Stimulated activated naive B cell treated with anti-CD40 and anti-IgM and Interleukin-4, amounts not matched to agents 10 μg/mL and 1 μg/mL and 100 μg/mL, for 72 hours (primary cell): ENCODE measurements around the gene RALGAPA2.
"Not testable (repeated sequence)": the region's sequence is repeated elsewhere in the genome, so short reads cannot be mapped to it uniquely, and the experiment has no call there.

Experiments used
- ATAC-seq, 2 donors: fragments of 150-1000 bp; cut with Tn5 transposase; replicated peaks; 2 replicates each; pipeline ENCODE4 v1.10.0; 2021; ENCODE audit warnings: moderate library complexity in 1 of 2
- DNase-seq: peaks from one replicate; pipeline ENCODE4 v3.0.0; 2021
- H3K27ac Mint-ChIP-seq: one replicate; pipeline ENCODE4 v1.8.0; 2022; ENCODE audit warnings: mild to moderate bottlenecking, mixed read lengths
- H3K27me3 Mint-ChIP-seq, 2 donors: one replicate each; pipeline ENCODE4 v1.8.0; 2022; ENCODE audit warnings: mixed read lengths in 2 of 2
- H3K36me3 Mint-ChIP-seq, 2 donors: one replicate each; pipeline ENCODE4 v1.8.0; 2022; ENCODE audit warnings: mixed read lengths in 2 of 2, mild to moderate bottlenecking in 1 of 2
- H3K4me1 Mint-ChIP-seq, 2 donors: one replicate each; pipeline ENCODE4 v1.8.0; 2022; ENCODE audit warnings: mixed read lengths in 2 of 2, mild to moderate bottlenecking in 1 of 2
- H3K4me3 Mint-ChIP-seq, 2 donors: one replicate each; pipeline ENCODE4 v1.8.0; 2022; ENCODE audit warnings: mild to moderate bottlenecking in 2 of 2, mixed read lengths in 2 of 2, moderate library complexity in 1 of 2
- H3K9me3 Mint-ChIP-seq, 2 donors: one replicate each; pipeline ENCODE4 v1.8.0; 2022; ENCODE audit warnings: mixed read lengths in 2 of 2, mild to moderate bottlenecking in 1 of 2

Gene RALGAPA2

GRCh38 chr20:20359628-20360027 is 352.8 kb downstream of the RALGAPA2 start:
- Mint-ChIP-seq H3K27me3 (peaks cover 43 to 53% of the 10 kb centered on the region in 2 donors), H3K4me1 (peaks cover 24 to 30% of the 10 kb centered on the region in 2 donors), H3K9me3 (peaks cover 1 to 3% of the 10 kb centered on the region in 2 donors), H3K36me3 (no peaks in the 10 kb centered on the region), H3K27ac (peak overlapping the region; percentile 47), H3K4me3 (no peak overlapping the region)
- ATAC-seq, result no peak
- DNase-seq, result no peak

- Mint-ChIP-seq H3K27me3 (peaks cover 43 to 56% of the 10 kb centered on the region in 2 donors), H3K36me3 (no peaks in the 10 kb centered on the region), H3K4me1 (peaks cover 20 to 25% of the 10 kb centered on the region in 2 donors), H3K27ac (no peak overlapping the region), H3K4me3 (no peak overlapping the region), H3K9me3 (peaks cover 6% of the 10 kb centered on the region in 2 donors)
- no peak for ATAC-seq
- DNase-seq, result no peak
Observed at GRCh38 chr20:20358801-20359200, 353.6 kb downstream of the RALGAPA2 start.

DNA sequence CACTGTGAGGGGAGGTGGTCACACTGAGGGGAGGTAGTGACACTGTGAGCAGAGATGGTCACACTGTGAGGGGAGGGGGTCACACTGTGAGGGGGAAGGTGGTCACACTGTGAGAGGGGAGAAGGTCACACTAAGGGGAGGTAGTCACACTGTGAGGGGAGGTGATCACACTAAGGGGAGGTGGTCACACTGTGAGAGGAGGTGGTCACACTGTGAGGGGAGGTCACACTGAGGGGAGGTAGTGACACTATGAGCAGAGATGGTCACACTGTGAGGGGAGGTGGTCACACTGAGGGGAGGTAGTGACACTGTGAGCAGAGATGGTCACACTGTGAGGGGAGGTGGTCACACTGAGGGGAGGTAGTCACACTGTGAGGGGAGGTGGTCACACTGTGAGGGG is 356.9 kb downstream of the RALGAPA2 start:
- H3K27me3 Mint-ChIP-seq, result peaks cover 38 to 40% of the 10 kb centered on the region in 2 donors
- H3K9me3 Mint-ChIP-seq, ATAC-seq, H3K36me3 Mint-ChIP-seq, H3K27ac Mint-ChIP-seq, DNase-seq, H3K4me1 Mint-ChIP-seq, H3K4me3 Mint-ChIP-seq: not testable (repeated sequence)

- Mint-ChIP-seq H3K27me3 (peaks cover 39 to 40% of the 10 kb centered on the region in 2 donors), H3K9me3 (peaks cover 6 to 8% of the 10 kb centered on the region in 2 donors), H3K4me1 (no peaks in the 10 kb centered on the region), H3K36me3 (no peaks in the 10 kb centered on the region), H3K27ac (no peak overlapping the region), H3K4me3 (no peak overlapping the region)
- no peak for ATAC-seq
- no peak for DNase-seq
Observed at GRCh38 chr20:20353576-20353975, 358.9 kb downstream of the RALGAPA2 start.

- no peak for DNase-seq
- no peak overlapping the region for H3K27ac Mint-ChIP-seq
Observed at GRCh38 chr20:20344476-20344875, 368.0 kb downstream of the RALGAPA2 start.

GRCh38 chr20:20343932-20344331 is 368.5 kb downstream of the RALGAPA2 start:
- Mint-ChIP-seq H3K36me3 (no peaks in the 10 kb centered on the region), H3K4me1 (no peaks in the 10 kb centered on the region), H3K27ac (no peak overlapping the region), H3K9me3 (peaks cover 3 to 6% of the 10 kb centered on the region in 2 donors), H3K4me3 (no peak overlapping the region), H3K27me3 (peaks cover 14 to 16% of the 10 kb centered on the region in 2 donors)
- no peak for DNase-seq
- no peak for ATAC-seq

More at GRCh38 chr20:20344476-20344875, 368.0 kb downstream of the RALGAPA2 start:
- no peaks in the 10 kb centered on the region for H3K4me1 Mint-ChIP-seq
- no peaks in the 10 kb centered on the region for H3K36me3 Mint-ChIP-seq
- no peak for ATAC-seq
- H3K27me3 Mint-ChIP-seq, result peaks cover 14 to 20% of the 10 kb centered on the region in 2 donors
- no peak overlapping the region for H3K4me3 Mint-ChIP-seq
- H3K9me3 Mint-ChIP-seq, result peaks cover 3 to 6% of the 10 kb centered on the region in 2 donors
